K562 (cell line): Measurements from ENCODE around the gene RALY.
"Not testable (repeated sequence)": the region's sequence is repeated elsewhere in the genome, so short reads cannot be mapped to it uniquely, and the experiment has no call there.

Source experiments
- DEAF1 ChIP-seq: fragments of 450-650 bp; formaldehyde crosslinking; IDR thresholded peaks from 2 replicates; pipeline ENCODE4 v1.4.0; 2020; ENCODE audit warnings: mild to moderate bottlenecking, moderate library complexity
- NEUROD1 ChIP-seq: fragments of 150-350 bp; IDR thresholded peaks from 2 replicates; pipeline ENCODE4 v1.6.1; 2014; ENCODE audit warnings: borderline replicate concordance, low read length, low read depth; ENCODE audit not compliant: partially characterized antibody
- POLR2A ChIP-seq: fragments of 450-650 bp; conservative IDR thresholded peaks from 2 replicates; pipeline ENCODE4 v1.6.1; 2016
- SPI1 ChIP-seq: IDR thresholded peaks from 2 replicates; pipeline ENCODE4 v1.6.1; 2011; ENCODE audit warnings: low read depth, low read length, control low read depth, borderline replicate concordance
- XRCC4 ChIP-seq: IDR thresholded peaks from one replicate; pipeline ENCODE4 v1.6.1; 2011; ENCODE audit not compliant: insufficient read depth, insufficient read length; ENCODE audit errors: extremely low read depth
- TF ChIP-seq, protein P1 (sequence below), 3 experiments: IDR thresholded peaks in 2 of 3; conservative IDR thresholded peaks in 1 of 3; 2 replicates each; pipeline ENCODE4 v1.5.1; 2011 to 2012; ENCODE audit warnings: low read length in 3 of 3, mild to moderate bottlenecking in 3 of 3, control low read depth in 2 of 3, improper control_type of control experiment in 1 of 3, inconsistent platforms in 1 of 3, low read depth in 1 of 3, mixed read lengths in 1 of 3, moderate library complexity in 1 of 3; ENCODE audit not compliant: insufficient read depth in 2 of 3
- TF ChIP-seq, protein P2 (sequence below): sonication (generic); formaldehyde crosslinking; IDR thresholded peaks from 2 replicates; pipeline ENCODE4 v1.9.0; 2022; ENCODE audit warnings: mild to moderate bottlenecking, missing genetic modification reagents
- TF ChIP-seq, protein P3 (sequence below): sonication (generic); formaldehyde crosslinking; IDR thresholded peaks from 2 replicates; pipeline ENCODE4 v1.8.1; 2022; ENCODE audit warnings: missing genetic modification reagents

GRCh38 chr20:34132491-34132890 is 138.8 kb downstream of the RALY start:
- TF ChIP-seq, protein P1, sequence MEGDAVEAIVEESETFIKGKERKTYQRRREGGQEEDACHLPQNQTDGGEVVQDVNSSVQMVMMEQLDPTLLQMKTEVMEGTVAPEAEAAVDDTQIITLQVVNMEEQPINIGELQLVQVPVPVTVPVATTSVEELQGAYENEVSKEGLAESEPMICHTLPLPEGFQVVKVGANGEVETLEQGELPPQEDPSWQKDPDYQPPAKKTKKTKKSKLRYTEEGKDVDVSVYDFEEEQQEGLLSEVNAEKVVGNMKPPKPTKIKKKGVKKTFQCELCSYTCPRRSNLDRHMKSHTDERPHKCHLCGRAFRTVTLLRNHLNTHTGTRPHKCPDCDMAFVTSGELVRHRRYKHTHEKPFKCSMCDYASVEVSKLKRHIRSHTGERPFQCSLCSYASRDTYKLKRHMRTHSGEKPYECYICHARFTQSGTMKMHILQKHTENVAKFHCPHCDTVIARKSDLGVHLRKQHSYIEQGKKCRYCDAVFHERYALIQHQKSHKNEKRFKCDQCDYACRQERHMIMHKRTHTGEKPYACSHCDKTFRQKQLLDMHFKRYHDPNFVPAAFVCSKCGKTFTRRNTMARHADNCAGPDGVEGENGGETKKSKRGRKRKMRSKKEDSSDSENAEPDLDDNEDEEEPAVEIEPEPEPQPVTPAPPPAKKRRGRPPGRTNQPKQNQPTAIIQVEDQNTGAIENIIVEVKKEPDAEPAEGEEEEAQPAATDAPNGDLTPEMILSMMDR (IDR thresholded peaks at IDR 0.05 in 2 of 3, conservative IDR thresholded peaks at IDR 0.05 in 1 of 3; ENCODE audit: insufficient read depth in 2 of 3, low read depth in 1 of 3, low read length in 3 of 3): not testable (repeated sequence)
- TF ChIP-seq SPI1; DEAF1 (CRISPR knock-in tag); XRCC4; NEUROD1; POLR2A: not testable (repeated sequence)
- TF ChIP-seq, protein P2, sequence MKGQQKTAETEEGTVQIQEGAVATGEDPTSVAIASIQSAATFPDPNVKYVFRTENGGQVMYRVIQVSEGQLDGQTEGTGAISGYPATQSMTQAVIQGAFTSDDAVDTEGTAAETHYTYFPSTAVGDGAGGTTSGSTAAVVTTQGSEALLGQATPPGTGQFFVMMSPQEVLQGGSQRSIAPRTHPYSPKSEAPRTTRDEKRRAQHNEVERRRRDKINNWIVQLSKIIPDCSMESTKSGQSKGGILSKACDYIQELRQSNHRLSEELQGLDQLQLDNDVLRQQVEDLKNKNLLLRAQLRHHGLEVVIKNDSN (CRISPR knock-in tag): not testable (repeated sequence)
- TF ChIP-seq, protein P3, sequence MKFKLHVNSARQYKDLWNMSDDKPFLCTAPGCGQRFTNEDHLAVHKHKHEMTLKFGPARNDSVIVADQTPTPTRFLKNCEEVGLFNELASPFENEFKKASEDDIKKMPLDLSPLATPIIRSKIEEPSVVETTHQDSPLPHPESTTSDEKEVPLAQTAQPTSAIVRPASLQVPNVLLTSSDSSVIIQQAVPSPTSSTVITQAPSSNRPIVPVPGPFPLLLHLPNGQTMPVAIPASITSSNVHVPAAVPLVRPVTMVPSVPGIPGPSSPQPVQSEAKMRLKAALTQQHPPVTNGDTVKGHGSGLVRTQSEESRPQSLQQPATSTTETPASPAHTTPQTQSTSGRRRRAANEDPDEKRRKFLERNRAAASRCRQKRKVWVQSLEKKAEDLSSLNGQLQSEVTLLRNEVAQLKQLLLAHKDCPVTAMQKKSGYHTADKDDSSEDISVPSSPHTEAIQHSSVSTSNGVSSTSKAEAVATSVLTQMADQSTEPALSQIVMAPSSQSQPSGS: not testable (repeated sequence)
